ENCODE data around the gene SLC24A4.

SLC24A4 gene, protein sequence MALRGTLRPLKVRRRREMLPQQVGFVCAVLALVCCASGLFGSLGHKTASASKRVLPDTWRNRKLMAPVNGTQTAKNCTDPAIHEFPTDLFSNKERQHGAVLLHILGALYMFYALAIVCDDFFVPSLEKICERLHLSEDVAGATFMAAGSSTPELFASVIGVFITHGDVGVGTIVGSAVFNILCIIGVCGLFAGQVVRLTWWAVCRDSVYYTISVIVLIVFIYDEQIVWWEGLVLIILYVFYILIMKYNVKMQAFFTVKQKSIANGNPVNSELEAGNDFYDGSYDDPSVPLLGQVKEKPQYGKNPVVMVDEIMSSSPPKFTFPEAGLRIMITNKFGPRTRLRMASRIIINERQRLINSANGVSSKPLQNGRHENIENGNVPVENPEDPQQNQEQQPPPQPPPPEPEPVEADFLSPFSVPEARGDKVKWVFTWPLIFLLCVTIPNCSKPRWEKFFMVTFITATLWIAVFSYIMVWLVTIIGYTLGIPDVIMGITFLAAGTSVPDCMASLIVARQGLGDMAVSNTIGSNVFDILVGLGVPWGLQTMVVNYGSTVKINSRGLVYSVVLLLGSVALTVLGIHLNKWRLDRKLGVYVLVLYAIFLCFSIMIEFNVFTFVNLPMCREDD

DNA sequence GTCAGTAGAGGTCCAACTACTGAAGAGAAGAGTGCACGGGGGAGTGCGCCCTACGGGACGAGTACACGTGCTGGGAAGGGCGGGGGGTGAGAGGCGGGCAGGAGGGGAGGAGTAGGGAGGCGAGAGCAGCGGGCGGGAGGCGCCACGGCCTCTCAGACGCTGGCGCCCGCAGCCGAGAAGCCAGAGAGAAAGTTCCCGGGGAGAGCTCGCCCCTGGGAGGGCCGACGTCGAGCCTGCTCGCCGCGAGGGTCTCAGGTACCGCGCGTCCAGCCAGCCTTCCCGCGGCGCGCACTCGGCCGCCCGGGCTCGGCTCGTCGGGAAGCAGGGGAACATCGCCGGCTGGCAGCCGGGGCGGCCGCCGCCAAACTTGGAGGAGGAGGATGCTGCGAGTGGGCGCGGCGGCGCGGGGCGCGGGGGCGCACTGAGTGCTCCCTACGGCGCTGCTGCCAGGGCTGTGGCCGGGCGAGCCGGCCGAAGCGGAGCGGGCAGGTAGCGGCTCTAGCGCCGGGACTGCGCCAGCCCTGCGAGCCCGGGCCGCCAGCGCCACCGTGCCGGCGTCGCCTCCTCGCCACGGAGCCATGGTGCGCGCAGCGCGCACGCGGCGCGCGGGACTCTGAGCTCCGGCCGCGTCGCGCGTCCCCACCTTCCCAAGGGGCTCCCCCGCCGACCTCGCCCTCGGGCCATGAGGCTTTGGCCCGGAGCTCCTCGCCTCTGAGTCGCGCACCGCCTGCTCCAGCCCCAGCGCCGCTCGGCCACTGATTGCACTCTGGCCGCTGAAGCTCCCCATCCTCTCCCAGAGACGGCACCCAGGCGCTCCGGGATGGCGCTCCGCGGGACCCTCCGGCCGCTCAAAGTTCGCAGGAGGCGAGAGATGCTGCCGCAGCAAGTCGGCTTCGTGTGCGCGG lies at the start of gene SLC24A4:
SLC24A4 (plus strand) TSS at position 155 of the 905 bp plus-strand sequence; CDS start at position 821, 666 bp downstream.
- DNase-seq (ENCODE audit: low read depth) = no peak

DNA sequence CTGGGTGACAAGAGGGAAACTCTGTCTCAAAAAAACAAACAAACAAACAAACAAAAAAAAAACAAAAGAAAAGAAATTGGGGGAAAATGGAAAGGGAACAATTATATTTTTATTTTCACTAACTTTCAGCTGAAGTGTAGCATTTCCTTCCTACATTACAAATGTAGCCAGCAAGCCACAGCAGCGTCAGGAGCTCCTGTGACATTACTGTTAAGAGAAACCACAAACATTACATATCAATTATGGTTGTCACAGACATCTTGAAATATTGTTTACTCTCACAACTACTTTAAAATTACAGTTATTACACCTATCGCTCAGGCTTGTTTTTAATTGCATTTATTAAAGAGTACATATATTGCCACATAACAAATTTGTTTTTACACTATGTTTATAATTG lies 49.8 kb upstream of the SLC24A4 start:
- no peak for DNase-seq (ENCODE audit: low read depth)

DNA sequence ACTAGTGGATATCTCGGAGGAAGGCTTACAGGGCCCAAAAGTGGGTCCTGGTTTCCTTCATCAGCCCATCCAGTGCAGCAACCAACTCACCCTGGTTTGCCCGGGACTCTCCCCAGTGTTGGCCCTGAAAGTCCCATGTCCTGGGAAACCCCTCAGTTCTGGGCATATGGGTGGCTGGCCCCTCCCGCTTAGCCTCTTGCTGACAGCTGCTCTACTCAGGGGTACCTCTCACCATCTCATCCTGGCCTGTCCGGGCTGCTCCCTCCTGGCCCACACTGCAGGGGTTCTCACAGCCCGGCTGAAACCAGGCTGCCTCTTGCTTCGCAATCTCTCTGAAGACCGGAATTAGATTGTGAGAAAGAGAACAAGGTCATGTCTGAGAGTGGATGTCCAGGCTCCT lies 48.9 kb upstream of the SLC24A4 start:
- no peak for DNase-seq (ENCODE audit: low read depth)

DNA sequence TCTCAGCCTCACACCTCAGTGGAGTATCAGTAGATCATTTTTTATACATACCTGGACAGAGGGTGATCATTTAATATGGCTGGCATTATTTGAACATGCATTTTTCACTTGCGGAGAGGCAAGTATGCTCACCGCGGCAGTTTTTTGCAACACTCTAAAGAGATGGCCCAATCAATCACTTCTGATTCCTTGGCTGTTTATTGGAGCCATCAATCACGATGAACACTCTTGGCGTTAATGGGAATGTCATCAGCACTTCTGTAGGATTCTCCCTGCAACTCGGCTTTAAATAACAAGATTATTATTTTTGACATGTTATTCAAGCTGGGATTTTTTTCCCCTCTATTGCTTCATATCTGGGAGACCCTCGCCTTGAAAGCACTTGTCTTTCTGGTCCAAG lies 46.9 kb upstream of the SLC24A4 start:
- DNase-seq (ENCODE audit: low read depth) = no peak

DNA sequence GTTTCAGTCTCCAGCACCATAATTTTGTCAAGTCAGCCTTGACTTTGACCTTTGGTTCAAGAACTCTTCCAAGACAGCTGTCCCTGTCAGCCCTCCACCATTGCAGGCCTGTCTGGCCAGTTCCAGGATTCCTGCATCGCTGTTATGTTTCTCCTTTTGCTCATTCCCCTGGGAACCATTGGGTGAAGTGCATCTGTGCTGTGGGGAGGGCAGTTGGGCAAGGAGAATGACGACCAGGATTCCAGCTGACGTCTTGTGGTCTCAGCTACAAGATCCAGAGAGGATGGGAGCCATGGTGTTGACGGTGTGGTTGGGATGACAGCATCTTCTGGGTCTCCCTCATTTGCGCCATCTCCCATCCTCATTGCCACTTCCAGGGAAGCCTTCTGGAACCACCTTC lies 45.9 kb upstream of the SLC24A4 start:
- DNase-seq (ENCODE audit: low read depth) = no peak

DNA sequence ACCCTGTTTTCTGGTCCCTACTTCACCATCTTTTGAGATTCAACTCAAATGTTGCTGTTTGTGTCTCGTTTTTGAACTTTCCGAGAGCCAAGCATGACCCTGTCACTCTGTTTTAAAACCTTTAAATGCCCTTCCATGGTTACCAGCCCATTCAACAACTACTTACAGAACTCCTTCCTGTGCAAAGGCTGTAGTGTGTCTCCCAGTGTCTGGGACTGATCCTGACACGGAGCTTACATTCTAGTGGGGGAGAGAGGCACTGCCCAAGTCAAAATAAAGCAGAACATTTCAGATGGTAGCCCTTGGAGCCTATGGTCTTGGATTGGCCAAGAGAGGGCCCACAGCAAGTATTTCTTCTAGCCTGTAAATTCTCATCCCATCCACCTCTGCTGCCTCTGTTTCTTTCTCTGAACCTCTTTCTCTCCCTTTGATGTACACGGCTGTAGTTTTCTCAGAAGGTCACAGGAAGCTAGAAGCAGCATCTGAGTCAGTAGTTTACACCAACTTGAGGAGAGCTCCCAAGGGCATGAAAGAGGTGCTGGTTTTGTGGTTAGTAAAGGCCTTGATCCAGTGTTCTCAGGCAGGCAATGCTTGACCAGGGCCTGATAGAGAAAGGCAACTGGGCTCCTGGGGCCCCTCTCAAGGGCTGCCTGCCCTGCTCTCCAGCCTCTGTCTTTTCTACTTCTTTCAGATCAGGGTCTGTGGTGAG lies 42.3 kb upstream of the SLC24A4 start:
- DNase-seq (ENCODE audit: low read depth) = no peak

DNA sequence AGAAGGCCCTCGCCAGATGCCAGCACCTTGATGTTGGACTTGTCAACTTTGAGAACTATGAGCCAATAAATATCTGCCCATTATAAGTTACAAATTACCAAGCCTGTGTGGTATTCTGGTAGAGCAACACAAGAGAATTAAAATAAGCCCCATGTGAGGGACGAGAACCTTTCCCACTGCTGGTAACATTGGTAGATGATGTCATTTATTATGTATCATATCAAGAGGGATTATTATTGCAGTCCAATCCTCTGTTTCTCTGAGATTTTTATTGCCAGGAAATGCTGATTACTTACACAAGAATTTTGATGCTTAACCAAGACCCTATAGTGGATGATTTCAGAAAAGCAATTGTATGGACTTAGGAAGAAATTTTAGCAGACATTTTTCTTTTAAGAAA lies 40.3 kb upstream of the SLC24A4 start:
- no peak for DNase-seq (ENCODE audit: low read depth)

DNA sequence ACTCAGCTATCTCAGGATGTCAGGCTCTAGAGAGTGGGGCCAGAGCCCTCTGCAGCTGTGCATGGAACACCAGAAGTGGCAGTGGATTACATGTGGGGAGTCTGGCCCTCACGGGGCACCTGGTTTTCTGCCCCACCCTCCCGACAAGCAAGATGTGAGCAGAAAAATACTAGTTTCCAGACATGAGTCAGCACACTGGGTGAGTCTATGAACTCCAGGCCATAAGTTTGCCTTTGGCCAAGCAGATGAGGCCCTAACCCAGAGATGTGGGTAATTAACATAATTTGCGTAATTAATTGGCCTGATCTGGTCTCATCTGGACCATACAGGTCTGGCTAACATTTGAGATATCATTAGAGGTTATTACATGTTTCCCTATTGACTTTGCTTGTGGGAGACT lies 37.7 kb upstream of the SLC24A4 start:
- DNase-seq (ENCODE audit: low read depth) = no peak

DNA sequence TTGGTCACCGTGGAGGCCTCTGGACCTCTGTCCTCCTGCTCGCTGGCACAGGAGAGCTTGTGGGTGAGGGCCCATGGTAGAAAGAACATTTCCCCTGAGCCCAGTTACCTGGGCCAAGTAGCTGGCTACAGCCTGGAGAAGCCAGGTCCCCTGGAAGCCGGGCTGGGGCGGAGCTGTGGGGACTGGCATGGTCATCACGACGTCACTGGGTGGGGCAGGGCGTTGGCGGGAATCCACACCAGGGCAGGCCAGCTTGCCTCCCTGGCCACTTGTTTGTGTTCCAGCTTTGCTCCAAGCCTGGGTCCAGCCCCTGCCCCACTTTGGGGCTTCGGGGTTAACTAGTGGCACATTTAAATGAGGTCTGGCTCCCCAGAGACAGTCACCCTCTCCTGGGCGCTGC lies 35.0 kb upstream of the SLC24A4 start:
- DNase-seq (ENCODE audit: low read depth) = no peak

DNA sequence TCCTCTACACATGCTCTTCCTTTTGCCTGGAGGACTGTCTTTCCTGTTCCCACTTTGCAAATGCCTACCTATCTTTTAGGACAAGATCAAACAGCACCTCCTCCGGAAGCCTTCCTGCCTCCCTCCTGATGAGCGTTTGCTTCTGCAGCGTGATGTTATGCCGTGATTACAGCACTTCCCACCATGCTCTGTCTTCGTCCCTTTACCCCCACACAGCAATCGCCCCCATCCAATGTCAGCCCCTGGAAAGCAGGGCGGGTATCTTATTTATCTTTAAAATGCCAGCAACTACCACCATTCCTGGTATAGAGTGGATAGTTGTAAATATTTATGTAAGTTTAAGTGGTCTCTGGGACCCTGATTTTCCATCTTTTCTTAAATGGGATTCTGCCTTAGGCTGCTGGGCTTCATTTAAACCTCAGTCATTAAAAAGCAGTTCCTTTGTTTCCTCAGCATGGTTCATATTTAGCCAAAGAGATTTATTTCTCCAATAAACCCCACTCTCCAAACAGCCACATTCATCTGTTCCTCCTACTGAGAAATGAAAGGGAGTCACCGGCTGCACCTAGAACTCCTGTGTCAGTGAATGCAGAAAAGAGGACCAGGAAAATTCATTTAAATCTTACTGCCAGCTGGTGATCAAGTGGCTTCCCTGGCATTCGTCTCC lies 33.8 kb upstream of the SLC24A4 start:
- DNase-seq (ENCODE audit: low read depth) = no peak

DNA sequence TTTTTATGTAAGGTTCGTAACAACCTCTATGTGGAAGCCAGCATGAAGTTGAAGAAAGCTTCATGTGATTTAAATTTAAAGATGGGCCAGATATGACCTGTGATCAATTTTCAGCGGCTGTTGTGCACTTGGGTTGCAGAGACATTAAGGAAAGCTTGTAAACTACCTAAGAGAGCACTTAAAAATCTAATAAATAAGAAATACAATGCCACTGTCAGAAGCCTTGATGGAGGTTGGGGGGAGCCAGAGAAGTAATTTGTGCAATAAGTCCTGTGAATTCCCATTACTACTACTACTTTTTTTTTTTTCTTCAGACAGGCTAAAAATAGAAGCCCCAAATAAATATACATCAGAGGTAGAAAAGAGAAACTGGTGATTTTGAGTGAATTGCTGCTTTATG lies 30.3 kb upstream of the SLC24A4 start:
- DNase-seq (ENCODE audit: low read depth) = no peak

DNA sequence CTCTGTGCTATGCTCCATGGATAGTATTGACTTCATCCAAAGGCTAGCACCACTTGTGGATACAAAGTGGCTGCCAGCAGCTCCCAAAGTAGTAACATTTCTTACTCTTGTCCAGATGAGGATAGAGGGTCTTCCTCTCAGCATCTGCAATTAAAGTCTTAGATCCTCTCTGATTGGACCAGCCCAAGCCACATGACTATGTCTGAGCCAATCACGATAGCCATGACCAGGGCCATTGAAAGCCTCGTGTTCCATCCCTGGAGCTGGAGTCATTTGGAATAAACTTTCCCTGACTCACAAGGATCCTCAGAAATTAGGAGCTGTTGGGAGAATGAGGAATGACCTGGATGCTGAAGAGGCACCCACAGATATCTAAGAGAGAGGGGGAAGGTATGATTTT lies 28.5 kb upstream of the SLC24A4 start:
- DNase-seq (ENCODE audit: low read depth) = no peak

DNA sequence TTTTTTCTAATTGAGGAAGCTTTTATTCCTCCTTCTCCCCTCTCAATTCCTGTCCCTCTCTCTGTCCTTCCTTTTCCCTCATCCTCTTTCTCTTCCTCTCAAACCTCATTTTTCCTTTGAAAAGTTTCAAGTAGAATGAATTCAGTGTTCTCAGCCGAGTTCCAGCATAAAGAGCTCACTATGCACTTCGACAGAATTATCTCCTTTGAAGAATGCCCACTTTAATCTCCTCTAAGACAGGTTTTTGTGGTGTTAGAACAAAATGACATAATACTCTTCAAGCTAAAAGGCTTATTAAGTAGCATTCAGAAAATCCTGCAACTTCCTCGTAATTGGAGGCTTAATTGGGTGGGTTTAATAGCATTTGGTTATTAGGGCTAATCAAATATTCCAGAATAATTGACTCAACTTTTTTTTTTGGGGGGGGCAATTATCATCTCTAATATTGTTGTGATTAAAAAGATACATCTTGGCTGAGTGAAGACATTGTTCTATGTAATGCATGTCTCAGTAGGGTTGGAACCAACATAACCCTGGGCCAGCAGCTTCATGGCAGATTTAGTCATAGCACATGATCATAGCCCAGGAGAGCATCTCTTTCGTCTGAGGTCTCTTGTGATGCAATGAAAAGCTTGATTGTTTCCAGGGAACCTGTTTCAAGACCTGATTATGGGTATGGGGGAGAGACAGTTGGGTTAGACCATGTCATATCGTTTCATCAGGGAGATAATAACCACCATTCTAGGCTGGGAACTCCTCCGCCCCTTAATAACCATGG lies 25.0 kb upstream of the SLC24A4 start:
- no peak for DNase-seq (ENCODE audit: low read depth)

DNA sequence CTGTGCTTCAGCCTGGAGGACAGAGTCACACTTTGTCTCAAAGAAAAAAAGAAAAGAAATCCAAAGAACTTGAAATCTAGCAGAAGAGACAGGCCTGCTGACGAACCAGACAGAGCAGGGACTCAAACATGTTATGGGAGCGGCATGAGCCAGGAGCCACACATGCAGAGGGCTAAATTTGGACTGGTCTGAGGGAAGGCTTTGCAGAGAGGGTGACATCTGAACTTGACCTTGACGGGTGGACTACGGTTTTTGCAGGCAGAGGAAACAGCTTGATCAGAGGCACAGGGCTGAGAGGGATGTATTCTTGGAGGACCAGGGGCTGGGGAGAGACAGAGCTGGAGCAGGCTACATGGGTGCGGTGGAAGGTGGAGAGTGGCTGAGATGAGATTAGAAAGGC lies 20.5 kb upstream of the SLC24A4 start:
- no peak for DNase-seq (ENCODE audit: low read depth)

DNA sequence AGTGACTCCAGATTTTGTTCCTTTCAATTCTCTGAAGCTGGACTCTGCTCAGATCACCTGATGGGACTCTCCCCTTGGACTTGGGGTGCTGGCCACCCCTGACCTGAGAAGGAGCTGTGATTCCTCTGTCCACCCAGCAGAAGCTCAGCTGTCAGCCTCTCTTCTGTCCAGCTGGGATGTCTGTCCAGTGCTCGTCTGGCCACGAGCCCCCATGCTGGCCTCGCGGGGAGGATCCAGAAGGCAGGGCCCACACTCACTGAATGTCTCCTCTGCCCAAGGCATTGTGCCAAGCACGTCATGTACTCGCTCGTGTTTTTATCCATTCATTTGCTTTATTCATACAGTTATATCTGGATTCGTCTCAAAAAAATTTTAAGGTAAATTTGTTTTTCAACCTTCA lies 14.2 kb upstream of the SLC24A4 start:
- DNase-seq (ENCODE audit: low read depth) = no peak

DNA sequence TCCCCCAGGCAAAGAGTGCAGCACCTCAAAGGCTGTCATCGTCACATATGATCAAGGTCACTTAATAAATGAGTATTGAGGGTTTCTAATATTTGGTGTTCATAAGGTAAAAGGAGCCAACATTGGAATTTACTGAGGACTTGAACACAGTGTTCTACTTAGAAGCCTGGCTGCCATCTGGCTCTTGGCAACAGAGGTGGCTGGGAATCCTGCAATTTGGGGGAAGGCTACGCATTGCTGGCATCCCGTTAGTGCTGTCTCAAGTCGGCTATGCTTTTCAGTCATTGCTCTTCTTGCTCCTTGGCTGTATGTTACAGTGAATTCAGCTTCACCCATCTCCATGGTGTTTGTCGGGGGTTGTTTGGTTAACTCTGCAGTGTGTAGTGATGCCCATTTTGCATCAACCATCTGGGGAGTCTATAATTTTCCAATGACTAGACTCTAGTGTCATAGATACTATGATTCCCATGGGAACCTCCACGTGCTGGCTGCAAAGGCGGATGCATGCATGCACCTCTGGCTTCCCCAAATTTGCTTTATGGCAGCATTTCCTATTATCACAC lies 12.9 kb upstream of the SLC24A4 start:
- DNase-seq (ENCODE audit: low read depth) = no peak

DNA sequence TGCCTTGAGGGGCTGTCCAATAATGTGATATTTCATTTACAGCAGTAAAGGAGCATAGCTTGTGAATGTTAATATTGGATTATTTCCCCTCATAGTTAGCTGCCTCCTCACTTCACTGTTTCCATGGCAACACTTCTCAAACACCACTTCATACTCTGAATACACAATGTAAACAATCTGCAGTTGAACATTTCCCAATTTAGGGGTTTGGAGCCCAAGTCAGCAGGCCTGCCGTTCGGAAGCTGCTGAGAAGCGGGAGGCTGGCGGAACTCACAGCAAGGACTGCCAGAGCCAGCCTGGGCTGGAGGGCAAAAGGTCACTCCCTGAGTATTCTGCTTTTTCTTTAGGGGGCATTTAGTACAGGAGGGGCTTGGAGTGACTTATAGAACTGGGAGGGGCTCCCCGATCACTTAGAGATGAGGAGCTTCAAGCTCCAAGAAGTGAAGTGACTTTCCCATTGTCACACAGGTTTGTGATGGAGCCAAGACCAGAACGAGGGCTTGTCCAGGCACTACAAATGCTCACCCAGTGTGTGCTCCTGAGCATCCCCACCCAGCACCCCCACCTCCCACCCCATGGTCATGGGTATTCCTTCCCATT lies 12.1 kb upstream of the SLC24A4 start:
- no peak for DNase-seq (ENCODE audit: low read depth)

DNA sequence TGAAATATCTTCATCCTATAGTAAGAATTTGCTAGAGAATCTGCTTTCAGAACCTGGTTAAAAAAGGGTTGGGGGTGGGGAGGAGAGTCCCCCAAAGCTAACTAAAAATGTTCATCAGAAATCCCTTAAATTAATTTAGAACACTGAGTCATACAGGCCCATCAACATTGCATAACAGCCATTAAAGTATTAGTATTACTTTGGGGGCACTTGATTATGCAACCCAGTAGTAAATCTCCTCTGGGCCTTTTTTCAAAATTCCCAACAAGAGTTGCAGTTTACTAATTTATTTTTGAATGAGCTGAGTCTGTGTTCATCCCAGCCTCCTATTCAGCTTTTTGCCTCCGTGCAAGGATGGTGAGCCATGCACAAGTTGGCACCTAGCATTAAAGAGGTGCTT lies 8.8 kb upstream of the SLC24A4 start:
- no peak for DNase-seq (ENCODE audit: low read depth)

DNA sequence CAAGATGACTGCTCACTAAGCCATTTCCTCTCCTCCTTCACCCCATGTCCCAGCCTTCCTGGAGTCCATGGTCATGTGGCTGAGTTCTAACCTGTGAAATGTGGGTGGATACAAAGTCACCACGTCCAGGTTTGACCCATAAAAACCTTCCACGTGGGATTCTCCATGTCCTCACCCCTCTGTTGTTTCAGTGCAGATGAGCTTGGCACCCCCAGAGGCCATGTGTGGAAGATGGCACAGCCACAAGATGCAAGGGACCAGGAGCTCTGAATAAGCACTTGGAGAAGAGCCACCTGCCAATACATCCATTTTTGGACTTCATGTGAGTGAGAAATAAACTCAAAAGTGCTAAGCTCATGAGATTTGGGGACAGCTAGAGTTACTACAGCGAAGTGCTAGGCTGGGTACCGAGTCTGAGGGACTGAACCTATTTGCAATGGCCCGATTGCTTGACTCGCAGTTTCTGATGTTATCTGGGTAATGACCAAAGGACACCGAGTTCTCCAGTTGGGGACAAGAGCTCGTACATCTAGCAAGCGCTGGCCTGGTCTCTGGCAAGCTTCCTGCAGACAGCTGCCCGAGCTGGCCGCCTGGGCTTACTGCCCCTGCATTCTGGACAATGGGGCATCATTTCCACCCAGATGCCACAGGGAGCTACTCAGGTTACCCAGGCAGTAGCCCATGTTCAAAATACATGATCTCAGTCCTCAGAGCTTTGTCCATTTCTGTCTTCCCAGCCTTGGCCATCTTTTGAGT lies 7.7 kb upstream of the SLC24A4 start:
- DNase-seq (ENCODE audit: low read depth) = no peak
